DOHH2 (cell line): ENCODE measurements around the gene GPD1L.

Experiments used
- H3F3A ChIP-seq: fragments of 200-600 bp; sonication (generic), shearing (Covaris generic); 2 replicates; pipeline ENCODE4 v1.6.0; 2016; ENCODE audit warnings: antibody characterized with exemption, mild to moderate bottlenecking; ENCODE audit not compliant: control insufficient read depth, insufficient read depth
- H3K27ac ChIP-seq: fragments of 200-600 bp; sonication (generic); 2 replicates; pipeline ENCODE4 v1.5.1; 2014; ENCODE audit warnings: low read depth, mild to moderate bottlenecking, low read length, moderate library complexity
- H3K27me3 ChIP-seq: fragments of 200-600 bp; sonication (generic); 2 replicates; pipeline ENCODE4 v1.6.1; 2014; ENCODE audit warnings: mild to moderate bottlenecking, low read length, mixed read lengths; ENCODE audit not compliant: control insufficient read depth
- H3K36me3 ChIP-seq: fragments of 200-600 bp; sonication (generic); 2 replicates; pipeline ENCODE4 v1.6.1; 2014; ENCODE audit warnings: mild to moderate bottlenecking, low read length, moderate library complexity, mixed read lengths; ENCODE audit not compliant: control insufficient read depth
- H3K4me1 ChIP-seq: fragments of 200-600 bp; sonication (generic); 2 replicates; pipeline ENCODE4 v1.6.1; 2014; ENCODE audit warnings: mild to moderate bottlenecking, low read length, mixed read lengths; ENCODE audit not compliant: control insufficient read depth
- H3K4me2 ChIP-seq: fragments of 200-600 bp; sonication (generic); 2 replicates; pipeline ENCODE4 v1.6.0; 2014; ENCODE audit warnings: mild to moderate bottlenecking, low read length, moderate library complexity
- H3K4me3 ChIP-seq: fragments of 200-600 bp; sonication (generic); 2 replicates; pipeline ENCODE4 v1.5.1; 2014; ENCODE audit warnings: mild to moderate bottlenecking, low read length, mixed read lengths
- H3K79me2 ChIP-seq: fragments of 200-600 bp; sonication (generic); 2 replicates; pipeline ENCODE4 v1.6.1; 2014; ENCODE audit warnings: mild to moderate bottlenecking, low read length, mixed read lengths; ENCODE audit not compliant: control insufficient read depth
- H3K9me2 ChIP-seq: fragments of 200-600 bp; sonication (generic); replicated peaks from 2 replicates; pipeline ENCODE4 v1.6.1; 2014; ENCODE audit warnings: mild to moderate bottlenecking, low read length, mixed read lengths; ENCODE audit not compliant: control insufficient read depth
- H3K9me3 ChIP-seq: fragments of 200-600 bp; sonication (generic); 2 replicates; pipeline ENCODE4 v1.6.1; 2014; ENCODE audit warnings: antibody characterized with exemption, low read length, mixed read lengths; ENCODE audit not compliant: control insufficient read depth, insufficient read depth
- H4K20me1 ChIP-seq: fragments of 200-600 bp; sonication (generic); 2 replicates; pipeline ENCODE4 v1.6.0; 2014; ENCODE audit warnings: low read depth, mild to moderate bottlenecking, antibody characterized with exemption, low read length, moderate library complexity; ENCODE audit not compliant: control insufficient read depth, insufficient read depth
- EZH2phosphoT487 ChIP-seq: fragments of 200-600 bp; sonication (generic); IDR thresholded peaks from 2 replicates; pipeline ENCODE4 v1.6.1; 2017; ENCODE audit warnings: borderline replicate concordance, mild to moderate bottlenecking, antibody characterized with exemption, low read length, moderate library complexity, mixed read lengths
- TF ChIP-seq, protein P1 (sequence below): fragments of 200-600 bp; sonication (generic); IDR thresholded peaks from one replicate; pipeline ENCODE4 v1.5.1; 2014; ENCODE audit warnings: antibody characterized with exemption, mild to moderate bottlenecking, low read depth, low read length; ENCODE audit not compliant: poor library complexity, severe bottlenecking

Gene GPD1L

DNA sequence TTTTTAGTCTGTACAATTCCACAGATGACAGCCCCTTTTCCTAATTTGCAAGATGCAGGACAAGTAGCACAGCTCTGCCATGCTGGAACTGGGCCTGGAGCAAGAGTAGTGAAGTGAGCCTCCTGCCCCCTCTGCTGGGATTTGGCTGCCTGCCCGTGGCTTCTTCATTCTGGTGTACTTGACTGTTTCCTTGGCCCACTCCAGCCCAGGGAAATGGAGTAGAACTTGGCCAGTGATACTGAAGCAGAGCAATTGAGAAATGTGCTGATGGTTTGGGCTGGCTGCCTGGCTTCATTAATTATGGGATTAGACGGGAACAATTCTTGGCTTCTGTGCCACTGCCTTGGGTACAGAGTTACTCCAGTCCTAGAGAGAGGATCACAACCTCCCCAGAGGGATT is 2.8 kb downstream of the GPD1L start:
- Histone ChIP-seq H3K27ac (no peak overlapping the region), H3K9me3 (no peaks in the 10 kb centered on the region), H3K4me1 (peaks cover 16% of the 10 kb centered on the region), H3K79me2 (peaks cover 60% of the 10 kb centered on the region), H3K27me3 (no peaks in the 10 kb centered on the region), H3K9me2 (no peaks in the 10 kb centered on the region), H3F3A (no peaks in the 10 kb centered on the region), H3K4me2 (no peak overlapping the region), H4K20me1 (no peaks in the 10 kb centered on the region), H3K36me3 (no peaks in the 10 kb centered on the region), H3K4me3 (no peak overlapping the region)
- TF ChIP-seq, protein P1, sequence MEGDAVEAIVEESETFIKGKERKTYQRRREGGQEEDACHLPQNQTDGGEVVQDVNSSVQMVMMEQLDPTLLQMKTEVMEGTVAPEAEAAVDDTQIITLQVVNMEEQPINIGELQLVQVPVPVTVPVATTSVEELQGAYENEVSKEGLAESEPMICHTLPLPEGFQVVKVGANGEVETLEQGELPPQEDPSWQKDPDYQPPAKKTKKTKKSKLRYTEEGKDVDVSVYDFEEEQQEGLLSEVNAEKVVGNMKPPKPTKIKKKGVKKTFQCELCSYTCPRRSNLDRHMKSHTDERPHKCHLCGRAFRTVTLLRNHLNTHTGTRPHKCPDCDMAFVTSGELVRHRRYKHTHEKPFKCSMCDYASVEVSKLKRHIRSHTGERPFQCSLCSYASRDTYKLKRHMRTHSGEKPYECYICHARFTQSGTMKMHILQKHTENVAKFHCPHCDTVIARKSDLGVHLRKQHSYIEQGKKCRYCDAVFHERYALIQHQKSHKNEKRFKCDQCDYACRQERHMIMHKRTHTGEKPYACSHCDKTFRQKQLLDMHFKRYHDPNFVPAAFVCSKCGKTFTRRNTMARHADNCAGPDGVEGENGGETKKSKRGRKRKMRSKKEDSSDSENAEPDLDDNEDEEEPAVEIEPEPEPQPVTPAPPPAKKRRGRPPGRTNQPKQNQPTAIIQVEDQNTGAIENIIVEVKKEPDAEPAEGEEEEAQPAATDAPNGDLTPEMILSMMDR = no peak
- TF ChIP-seq EZH2phosphoT487 = no peak

DNA sequence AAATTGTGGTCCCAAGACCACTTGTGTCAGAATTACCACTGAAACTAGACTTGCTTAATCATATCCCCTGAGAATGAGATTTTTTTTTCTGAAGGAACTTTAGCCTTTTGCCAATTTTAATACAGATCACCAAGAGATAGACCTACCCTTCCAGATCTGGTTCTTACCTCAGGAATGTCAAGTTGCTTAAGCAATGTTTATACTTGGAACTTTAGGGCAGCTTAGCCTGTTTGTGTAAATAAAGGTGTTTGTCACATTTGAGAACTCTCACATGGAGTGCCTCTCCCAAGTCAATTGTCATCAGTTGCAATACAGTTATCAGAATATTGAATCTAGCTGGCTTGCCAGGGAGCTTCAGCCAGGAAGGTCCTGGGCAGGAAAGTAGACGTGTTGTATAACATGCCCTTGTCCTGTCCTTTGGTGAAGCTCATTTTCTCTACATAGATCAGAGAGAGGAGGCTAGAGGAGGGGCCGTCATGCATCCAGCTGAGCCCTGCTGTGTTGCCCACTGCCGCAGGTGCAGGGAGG is 3.9 kb downstream of the GPD1L start:
- no peak overlapping the region for H3K27ac ChIP-seq
- H3K9me3 ChIP-seq = peaks cover 2% of the 10 kb centered on the region; the same call in 1 of the 2 replicates
- TF ChIP-seq, protein P1 = no peak
- no peak for TF ChIP-seq EZH2phosphoT487
- H3K27me3 ChIP-seq = no peaks in the 10 kb centered on the region
- H3K4me2 ChIP-seq = no peak overlapping the region
- no peak overlapping the region for H3K4me3 ChIP-seq
- peaks cover 16% of the 10 kb centered on the region for H3K4me1 ChIP-seq
- peaks cover 66% of the 10 kb centered on the region for H3K79me2 ChIP-seq
- H3K9me2 ChIP-seq = no peaks in the 10 kb centered on the region
- no peaks in the 10 kb centered on the region for H3F3A ChIP-seq
- H3K36me3 ChIP-seq = no peaks in the 10 kb centered on the region
- no peaks in the 10 kb centered on the region for H4K20me1 ChIP-seq

DNA sequence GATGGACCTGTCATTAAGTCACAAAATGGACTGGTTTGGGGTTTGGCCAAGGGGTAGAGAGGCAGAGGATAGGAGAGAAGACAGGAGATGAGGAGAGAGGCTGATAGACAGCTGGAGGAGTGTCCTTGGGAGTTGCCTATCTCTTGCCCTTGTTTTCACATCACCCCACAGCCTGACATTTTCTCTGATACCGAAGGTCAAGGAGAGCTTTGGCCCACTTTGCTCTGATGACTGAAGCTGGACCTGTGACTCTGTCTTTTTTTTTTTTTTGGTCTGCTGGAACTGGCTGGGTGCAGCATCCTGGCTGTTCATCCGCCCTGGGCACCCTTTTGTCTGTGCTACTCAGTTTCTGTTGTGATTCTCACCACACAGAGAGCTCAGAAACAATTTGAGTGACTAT is 5.1 kb downstream of the GPD1L start:
- Histone ChIP-seq H3K4me2 (no peak overlapping the region), H3K79me2 (peaks cover 76% of the 10 kb centered on the region), H3K9me3 (peaks cover 3% of the 10 kb centered on the region; the same call in 1 of the 2 replicates), H3K4me3 (no peak overlapping the region), H3K9me2 (no peaks in the 10 kb centered on the region), H3K36me3 (no peaks in the 10 kb centered on the region), H3K27ac (no peak overlapping the region), H4K20me1 (no peaks in the 10 kb centered on the region), H3K27me3 (no peaks in the 10 kb centered on the region), H3F3A (no peaks in the 10 kb centered on the region), H3K4me1 (peaks cover 10% of the 10 kb centered on the region)
- TF ChIP-seq EZH2phosphoT487 = no peak
- TF ChIP-seq, protein P1 = no peak
